DMS79 treated with DMSO at 0.1 percent for 48 hours (cell line): Measurements from ENCODE around the gene VPS4A.

ENCODE experiments used
- DNase-seq: peaks from one replicate; lab custom pipeline; 2025; lab: John Stamatoyannopoulos, UW

The VPS4A gene

DNA sequence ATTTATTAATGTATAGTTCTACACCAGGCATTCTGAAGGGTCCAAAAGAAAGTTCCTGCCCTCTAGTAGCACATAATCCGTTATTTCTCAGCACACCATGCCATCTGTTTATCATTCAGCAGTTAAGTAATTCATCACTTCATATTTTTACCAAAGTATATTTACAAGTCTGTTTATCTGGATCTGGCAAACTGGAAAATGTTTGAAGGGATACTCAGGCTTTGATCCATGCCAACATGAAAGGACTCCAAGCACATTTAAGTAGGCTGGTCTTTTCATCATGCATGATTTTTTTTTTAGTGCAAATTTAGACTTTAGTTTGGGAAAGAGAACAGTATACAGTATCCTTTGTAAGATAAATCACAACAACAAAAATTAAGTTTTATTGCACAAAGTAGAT is 4.1 kb upstream of the VPS4A start:
- no peak for DNase-seq

DNA sequence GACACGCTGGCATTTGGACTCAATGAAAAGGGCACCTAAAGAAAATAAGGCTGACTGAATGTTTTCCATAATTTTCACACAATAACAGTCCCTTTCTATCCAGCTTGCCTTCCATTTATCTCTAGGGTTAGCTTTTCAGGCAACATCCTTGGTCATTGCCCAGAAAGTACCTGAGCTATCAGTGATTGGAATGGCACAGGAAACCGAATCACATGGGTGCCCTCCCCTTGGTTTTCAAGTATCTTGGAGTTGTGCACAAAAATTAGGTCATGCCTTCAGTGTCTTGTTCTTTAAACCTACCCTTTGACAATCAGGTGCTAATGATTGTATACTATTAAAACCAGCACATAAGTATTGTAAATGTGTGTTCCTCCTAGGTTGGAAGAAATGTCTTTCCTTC is 3.3 kb upstream of the VPS4A start:
- no peak for DNase-seq

DNA sequence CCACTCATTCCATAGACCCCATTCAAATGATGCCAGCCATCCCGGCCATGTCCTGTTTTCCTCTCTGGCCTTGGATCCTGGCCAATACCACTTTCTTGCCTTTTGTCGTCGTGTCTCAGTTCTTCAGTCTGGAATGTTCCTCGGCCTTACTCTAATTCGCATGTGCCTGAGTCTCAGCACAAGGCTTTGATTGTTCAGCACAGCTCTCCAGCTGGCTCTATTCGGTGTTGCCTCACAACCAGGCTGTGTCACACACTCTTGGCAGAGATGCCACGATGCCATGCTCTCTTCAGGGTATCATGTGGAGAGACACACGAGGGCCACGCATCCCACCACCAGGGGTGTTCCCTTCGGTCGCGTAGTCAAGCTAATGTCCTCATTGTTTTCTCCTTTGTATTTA is 1.8 kb upstream of the VPS4A start:
- DNase-seq, result no peak

DNA sequence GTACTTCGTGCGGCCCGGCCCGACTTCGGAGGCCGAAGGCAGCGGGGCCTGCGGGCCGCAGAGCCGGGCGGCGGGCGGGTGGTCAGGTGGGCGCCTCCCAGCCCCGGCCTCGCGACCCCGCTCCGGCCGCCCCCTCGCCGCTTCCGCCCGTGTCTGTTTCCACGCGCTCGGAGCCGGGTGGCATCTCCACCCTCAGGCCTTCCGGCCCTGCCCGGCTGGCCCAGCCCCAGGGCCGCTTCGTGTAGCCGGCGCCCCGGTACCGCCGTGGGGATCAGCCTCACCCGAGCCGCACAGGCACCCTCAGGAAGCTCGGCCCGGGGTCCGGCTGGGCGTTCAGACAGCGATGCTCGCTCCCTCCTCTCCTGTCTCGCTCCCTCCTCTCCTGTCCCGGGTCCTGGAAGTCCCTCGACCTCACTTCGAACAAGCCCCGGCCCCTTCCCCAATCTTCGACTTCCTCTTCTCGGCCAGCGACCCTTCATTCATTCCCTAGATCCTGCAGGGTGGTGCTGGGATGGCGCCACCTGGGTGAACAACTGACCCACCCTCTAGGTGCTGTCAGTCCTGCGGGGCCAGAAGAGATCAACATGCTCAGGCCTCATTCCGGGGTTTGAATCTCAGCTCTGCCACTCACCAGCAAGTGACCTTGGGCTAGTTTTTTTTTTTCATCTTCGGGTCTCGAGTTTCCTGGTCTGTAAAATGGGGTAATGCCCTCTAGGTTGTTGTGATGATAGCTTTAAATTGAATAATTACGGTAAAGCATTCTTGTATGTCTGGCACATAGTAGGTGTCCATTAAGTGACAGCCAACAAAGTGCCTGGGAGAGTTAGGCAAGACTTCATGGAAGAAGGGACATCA is 610 bp downstream of the VPS4A start:
- no peak for DNase-seq

DNA sequence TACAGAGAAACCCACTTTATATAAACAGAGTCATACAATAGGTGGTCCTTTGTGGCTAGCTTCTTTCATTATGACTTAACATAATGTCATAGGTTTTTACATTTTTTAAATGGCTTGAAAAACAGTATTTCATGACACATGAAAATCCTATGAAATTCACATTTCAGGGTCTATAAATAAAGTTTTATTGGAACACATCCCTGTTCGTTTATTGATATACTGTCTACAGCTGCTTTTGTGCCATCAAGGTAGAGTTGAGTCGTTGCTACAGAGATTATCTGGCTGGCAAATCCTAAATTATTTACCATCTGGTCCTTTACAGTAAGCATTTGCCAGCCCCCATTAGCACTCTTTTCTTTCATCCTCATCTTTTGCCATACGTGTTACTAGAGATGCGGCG is 2.3 kb downstream of the VPS4A start:
- no peak for DNase-seq

DNA sequence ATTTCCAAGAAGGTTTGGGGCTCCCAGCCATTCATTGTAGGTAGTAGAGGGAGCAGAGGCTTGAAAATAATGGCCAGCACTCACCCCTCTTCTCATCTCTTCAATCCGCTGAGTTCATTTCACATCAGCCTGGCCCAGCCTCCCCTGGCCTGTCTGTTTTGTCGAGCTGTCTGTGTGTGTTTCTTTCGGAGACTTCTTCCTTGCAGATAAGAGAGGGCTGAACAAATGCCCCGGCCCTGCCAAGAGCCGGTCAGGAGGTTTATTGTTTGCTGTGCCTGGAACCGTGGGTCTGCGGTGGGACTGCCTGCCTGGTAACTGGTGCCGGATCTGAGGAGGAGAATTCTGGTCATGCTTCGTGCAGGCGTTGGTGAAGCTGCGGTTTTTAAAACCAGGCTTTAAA is 3.4 kb downstream of the VPS4A start:
- no peak for DNase-seq

DNA sequence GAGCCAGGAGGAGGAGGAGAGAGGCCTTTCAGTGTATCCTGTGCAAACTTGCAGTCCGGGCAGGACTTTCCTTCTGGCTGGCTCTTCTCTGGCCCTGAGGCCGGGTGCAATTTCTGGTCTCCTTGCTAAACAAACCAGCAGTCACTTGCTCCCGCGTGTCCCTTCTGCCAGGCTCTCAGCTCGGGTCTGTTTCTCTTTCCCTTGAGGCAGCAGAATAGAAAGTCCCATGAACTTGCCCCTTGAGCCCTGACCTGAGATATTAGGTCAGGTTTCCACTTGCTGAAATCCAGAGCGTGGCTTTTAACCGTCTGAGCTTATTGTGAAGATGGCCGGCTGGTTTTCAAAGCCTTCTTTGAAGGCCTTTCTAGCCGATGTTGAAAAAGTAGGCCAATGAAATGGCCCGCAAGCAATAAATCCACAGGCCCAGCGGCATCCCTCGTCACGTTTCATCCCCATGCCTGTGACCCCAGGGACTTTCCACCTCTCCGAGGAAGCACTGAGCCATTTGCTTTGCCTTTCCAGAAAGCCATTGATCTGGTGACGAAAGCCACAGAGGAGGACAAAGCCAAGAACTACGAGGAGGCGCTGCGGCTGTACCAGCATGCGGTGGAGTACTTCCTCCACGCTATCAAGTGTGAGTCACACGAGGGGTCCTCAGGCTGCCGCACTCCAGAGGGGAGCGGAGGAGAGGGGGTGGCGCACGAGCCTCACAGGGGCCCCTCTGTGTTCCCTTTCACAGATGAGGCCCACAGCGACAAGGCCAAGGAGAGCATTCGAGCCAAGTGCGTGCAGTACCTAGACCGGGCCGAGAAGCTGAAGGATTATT is 4.5 kb downstream of the VPS4A start:
- DNase-seq, result no peak

DNA sequence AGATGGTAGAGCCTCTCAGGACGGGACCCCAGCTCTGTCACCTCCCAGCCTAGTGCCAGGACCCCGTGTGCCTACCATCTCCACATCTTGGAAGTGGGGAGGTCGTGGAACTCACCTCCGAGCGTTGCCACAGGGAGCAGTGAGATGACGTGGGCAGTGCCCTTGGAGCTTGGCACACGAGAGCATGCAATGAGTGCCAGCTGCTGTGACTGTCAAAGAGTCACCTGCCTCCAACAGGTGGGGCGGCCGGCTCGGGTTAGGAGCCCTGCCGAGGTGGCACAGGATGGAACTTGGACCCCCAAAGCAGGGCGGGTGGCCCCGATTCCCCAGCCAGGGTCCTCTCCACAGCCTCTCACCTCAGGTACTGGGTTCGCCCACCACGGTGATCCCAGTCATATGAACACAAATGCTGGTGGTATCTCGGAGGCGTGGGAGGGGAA is 5.5 kb downstream of the VPS4A start:
- no peak for DNase-seq

DNA sequence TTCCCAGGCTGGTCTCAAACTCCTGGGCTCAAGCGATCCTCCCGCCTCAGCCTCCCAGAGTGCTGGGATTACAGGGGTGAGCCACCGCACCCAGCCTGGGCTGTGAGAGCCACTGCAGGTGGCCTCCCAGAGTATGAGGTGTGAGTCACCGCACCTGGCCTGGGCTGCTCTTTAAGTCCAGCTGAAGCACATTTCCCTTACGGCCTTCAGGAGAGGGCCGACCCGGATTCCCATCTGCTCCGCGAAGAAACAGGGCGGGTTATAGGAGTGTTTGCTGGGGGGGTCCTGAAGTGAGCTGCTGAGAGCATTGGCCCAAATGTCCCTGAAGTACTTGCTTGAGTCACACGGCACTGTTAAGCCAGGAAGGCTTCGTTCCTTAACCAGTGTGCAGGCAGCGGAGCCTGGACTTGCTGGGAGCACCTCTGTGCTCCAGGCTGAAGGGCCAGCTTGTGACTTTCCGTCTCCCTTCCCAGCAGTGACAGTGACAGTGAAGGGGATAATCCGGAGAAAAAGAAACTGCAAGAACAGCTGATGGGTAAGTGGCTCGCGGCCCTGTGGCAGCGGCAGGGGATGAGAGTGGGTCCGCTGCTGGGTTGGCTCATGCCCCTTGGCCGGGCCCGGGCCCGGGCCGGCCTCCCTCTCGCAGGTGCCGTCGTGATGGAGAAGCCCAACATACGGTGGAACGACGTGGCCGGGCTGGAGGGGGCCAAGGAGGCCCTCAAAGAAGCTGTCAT is 7.2 kb downstream of the VPS4A start:
- DNase-seq, result no peak

DNA sequence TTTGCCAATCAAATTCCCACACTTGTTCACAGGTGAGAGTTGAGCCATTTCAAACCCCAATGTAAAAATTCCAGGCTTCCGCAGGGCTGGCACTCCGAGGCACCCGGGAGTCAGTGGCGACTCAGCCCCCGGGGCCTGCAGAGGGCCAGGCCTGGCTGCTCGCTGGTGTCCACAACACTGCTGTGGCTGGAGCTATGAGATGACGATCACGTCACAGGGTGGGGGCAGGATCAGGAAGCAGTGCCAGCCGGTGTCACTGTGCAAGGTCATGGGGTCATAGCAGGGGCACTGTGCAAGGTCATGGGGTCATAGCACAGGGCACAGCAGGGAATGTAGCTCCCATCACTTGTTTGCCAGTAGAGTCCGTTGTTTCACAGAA is 7.8 kb downstream of the VPS4A start:
- no peak for DNase-seq

DNA sequence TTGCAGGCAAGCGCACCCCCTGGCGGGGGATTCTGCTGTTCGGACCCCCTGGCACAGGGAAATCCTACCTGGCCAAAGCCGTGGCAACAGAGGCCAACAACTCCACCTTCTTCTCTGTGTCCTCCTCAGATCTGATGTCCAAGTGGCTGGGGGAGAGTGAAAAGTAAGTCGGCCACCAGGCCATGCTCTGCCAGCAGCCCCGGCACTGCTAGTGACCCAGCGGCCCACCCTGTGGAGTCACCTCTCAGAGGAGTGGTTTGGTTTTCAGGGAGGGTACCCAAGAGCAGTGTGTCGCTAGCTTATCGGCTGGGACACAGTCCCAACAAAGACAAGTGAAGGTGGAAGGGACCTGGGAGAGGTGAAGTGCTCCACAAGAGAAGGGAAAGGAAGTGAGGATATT is 8.2 kb downstream of the VPS4A start:
- no peak for DNase-seq

DNA sequence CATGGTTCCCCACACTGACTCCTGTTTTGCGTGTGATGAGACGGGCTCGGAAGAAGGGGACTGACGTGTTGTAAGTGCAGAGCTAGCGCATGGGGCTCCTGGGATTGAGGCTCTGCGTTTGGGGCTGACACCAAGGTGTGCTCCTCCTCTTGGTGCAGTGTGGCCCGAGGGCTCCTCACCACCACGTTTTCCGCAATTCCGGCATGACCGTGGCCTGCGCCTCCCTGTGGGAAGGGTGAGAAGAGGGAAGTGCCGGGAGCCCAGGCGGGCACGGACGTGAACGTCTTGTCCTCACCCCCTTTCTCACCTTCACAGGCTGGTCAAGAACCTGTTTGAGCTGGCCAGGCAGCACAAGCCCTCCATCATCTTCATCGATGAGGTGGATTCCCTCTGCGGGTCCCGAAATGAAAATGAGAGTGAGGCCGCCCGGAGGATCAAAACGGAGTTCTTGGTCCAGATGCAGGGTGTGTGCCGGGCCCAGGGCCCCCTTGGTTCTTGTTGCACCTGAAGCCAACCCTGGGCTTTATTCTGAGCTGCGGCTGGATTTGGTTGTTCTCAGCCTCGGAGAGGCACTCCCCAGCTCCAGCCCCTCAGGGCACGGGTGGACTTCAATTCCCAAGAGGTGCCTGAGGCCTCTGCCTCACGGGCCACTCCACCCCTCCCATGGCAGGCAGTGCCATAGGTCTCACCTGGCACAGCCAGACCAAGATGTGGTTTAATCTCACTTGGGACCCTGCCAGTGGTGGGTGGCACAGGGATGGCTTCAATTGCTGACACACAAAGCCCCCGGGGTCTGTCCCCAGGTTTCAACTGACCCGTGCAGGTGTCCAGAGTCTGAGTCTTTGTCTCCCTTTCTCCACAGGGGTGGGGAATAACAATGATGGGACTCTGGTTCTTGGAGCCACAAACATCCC is 8.9 kb downstream of the VPS4A start:
- DNase-seq, result no peak

DNA sequence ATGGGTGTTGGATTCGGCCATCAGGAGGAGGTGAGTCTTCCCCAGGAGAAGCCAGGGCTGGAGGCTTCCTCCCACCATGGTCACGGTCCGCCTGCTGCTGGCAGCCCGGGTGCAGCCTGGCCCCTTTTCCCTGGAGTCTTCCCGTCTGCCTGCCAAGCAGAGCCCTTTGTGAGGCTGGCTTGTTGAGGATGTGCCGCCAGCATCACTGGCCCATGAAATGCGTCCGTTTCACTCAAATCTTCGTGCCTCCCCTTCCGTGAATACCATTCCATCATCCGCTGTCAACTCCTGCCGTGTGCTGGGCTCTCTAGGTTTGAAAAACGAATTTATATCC is 9.6 kb downstream of the VPS4A start:
- no peak for DNase-seq

DNA sequence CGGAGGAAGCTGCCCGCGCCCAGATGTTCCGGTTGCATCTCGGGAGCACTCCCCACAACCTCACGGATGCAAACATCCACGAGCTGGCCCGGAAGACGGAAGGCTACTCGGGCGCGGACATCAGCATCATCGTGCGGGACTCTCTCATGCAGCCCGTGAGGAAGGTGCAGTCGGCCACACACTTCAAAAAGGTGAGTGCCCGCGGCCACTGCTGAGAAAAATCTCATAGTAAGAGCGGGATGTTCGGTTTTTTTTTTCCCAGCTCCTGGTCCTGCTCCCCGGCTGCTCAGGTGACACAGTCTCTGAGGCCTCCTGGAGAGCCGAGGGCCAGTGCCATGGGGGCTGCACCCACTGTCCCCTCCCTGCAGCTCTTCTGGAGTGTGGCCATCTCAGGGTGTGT is 9.9 kb downstream of the VPS4A start:
- no peak for DNase-seq

DNA sequence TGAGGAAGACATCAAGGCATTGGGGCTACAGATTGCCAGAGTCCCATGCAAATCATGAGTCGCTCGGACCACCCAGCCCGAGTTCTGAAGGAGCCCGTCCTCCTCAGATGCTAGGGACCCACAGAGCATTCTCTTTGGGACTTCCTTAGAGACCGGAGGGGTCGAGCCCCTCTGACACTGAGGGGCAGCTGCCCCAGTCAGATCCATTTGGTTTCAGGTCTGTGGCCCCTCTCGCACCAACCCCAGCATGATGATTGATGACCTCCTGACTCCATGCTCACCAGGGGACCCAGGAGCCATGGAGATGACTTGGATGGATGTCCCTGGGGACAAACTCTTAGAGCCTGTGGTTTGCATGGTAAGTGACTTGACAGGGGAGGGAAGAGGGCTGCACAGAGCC is 11.2 kb downstream of the VPS4A start:
- DNase-seq, result no peak

DNA sequence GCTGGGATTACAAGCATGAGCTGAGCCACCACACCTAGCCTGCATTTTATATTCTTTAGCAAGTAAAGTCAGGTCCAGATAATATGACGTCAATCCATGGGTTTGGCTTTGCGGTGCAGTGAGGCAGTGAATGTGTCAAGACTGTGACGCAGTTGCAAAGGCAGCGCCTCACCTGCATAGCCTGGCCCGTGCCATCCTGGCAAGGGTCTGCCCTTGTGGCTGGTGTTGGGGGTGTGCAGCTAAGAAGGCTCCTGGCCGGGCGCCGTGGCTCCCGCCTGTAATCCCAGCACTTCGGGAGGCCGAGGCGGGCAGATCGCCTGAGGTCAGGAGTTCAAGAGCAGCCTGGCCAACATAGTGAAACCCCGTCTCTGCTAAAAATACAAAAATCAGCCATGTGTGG is 12.3 kb downstream of the VPS4A start:
- no peak for DNase-seq

DNA sequence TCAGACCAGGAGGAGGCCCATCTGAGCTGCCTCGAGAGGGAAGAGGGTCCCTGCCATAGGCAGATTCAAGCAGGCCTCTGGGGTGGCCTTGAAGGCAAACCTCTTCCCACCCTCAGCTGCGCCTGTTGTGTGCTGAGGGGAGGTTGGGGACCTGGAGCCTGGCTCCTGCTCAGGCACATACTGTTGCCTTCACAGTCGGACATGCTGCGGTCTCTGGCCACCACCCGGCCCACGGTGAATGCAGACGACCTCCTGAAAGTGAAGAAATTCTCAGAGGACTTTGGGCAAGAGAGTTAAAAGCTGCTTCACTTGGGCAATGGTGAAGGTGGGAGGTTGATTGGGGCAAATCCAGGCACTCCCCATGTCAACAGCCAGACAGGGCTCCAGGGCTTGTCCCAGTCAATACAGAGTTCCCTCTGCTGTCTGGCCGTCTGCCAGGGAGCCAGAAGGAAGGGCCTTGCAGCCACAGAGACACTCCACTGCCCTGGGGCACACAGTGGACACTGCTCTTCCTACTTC is 12.9 kb downstream of the VPS4A start:
- no peak for DNase-seq

DNA sequence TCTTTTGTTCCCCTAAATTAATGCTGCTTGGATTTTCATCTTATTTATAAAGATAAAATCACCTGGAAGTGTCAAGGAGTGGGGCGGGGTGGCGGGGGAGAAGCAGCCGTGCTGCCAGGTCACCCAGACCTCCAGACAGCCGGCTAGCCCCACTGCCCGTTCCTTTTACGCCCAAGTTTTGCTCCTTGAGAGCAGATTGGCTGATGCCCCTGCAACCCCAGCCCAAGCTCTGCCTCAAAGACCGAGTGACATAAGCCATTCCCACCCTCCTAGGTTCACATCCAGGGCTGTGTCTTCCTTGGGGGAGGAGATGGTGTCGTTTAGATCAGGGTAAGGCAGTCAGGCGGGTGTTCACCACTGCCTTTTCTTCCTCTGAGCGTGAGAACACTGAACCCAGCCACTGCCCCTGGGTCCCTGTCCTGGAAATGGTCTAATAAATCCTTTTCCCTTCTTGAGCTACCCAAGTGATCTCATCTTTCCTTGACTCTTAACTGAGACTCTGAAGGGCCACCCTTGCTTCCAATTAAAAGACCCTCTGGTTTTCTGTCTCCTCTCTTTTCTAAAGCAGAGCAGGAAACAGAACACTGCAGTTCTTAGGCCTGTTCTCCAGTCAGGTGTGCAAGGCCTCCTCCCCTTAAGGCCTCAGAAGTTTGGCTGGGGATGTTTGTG is 13.6 kb downstream of the VPS4A start:
- no peak for DNase-seq

DNA sequence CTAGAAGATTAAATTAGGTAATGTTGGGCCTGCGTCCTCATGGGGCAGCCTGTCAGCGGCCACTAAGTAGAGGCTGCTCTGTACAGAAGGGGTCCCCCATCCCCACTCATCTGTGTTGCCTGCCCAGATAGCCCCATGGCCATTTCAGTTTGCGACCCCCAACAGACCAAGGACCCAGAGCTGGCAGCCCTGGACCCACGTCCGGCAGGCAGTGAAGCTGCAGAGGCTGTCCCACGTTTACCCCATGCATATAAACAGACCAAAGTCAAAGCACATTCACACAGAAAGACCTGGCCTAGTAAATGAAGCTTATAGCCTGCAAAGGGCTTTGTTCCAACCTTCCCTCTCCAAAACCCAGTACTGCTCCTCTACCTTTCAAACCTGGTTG is 14.6 kb downstream of the VPS4A start:
- DNase-seq, result no peak

DNA sequence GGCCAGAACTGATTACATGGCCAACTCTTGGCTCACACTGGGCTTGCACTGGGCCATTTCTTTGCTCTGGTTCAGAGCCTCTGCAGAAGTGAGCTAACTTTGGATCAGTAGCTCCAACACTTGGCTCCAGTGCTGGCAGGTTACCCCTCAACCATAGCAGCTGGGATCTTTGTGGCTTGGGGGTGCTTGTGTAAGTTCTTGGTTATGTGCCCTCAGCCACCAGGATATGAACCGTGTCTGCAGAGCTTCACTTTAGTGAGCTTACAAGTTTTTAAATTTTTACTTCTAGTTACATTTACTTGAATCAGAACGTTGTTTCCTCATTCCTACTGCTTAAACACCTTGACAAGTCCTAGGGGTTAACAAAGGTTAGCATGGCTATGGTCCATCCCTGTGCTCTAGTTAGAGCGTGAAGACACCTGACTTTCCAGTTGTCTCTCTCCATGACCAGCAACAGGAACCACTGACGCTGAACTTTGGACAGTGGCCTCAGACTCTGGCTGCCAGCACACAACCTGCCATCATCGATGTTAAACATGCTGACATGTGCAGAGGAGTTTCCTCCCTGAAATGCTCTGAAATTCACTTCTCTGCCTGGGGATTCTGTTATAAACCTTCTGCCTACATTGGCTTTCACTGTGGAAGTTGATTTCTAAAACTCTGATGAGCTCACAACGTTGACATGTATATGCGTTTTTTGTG is 15.2 kb downstream of the VPS4A start:
- no peak for DNase-seq
